ENCODE measurements around the gene TCFL5.

GRCh38 chr20:62804627-62805154, 56.9 kb downstream of the TCFL5 start, which contains the start of gene OGFR:
- no peak for TF ChIP-seq POLR2A (IDR thresholded peaks at IDR 0.05)
- TF ChIP-seq, protein P1, sequence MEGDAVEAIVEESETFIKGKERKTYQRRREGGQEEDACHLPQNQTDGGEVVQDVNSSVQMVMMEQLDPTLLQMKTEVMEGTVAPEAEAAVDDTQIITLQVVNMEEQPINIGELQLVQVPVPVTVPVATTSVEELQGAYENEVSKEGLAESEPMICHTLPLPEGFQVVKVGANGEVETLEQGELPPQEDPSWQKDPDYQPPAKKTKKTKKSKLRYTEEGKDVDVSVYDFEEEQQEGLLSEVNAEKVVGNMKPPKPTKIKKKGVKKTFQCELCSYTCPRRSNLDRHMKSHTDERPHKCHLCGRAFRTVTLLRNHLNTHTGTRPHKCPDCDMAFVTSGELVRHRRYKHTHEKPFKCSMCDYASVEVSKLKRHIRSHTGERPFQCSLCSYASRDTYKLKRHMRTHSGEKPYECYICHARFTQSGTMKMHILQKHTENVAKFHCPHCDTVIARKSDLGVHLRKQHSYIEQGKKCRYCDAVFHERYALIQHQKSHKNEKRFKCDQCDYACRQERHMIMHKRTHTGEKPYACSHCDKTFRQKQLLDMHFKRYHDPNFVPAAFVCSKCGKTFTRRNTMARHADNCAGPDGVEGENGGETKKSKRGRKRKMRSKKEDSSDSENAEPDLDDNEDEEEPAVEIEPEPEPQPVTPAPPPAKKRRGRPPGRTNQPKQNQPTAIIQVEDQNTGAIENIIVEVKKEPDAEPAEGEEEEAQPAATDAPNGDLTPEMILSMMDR (IDR thresholded peaks at IDR 0.05): no peak

All from lower leg skin (tissue), 3 donors.